PFSK-1 (cell line): ENCODE results near the gene CCDC110.

ENCODE experiments used
- POLR2AphosphoS5 ChIP-seq: IDR thresholded peaks from 2 replicates; pipeline ENCODE4 v1.6.1; 2012; ENCODE audit warnings: low read depth, mild to moderate bottlenecking, control low read depth, low read length, moderate library complexity
- SIN3A ChIP-seq: IDR thresholded peaks from 2 replicates; pipeline ENCODE4 v1.6.1; 2012; ENCODE audit warnings: mild to moderate bottlenecking, low read length, moderate library complexity, borderline replicate concordance; ENCODE audit not compliant: insufficient read depth
- TAF1 ChIP-seq: IDR thresholded peaks from 2 replicates; pipeline ENCODE4 v1.6.1; 2012; ENCODE audit warnings: low read length, control low read depth, borderline replicate concordance; ENCODE audit not compliant: insufficient read depth
- TF ChIP-seq, protein P1 (sequence below), 2 experiments: IDR thresholded peaks; 2 replicates each; pipeline versions ENCODE4 v1.6.1 to v1.8.0; 2011 to 2012; ENCODE audit warnings: low read depth in 2 of 2, low read length in 2 of 2, control low read depth in 1 of 2, inconsistent platforms in 1 of 2, mild to moderate bottlenecking in 1 of 2, moderate library complexity in 1 of 2; ENCODE audit not compliant: insufficient read depth in 1 of 2

DNA sequence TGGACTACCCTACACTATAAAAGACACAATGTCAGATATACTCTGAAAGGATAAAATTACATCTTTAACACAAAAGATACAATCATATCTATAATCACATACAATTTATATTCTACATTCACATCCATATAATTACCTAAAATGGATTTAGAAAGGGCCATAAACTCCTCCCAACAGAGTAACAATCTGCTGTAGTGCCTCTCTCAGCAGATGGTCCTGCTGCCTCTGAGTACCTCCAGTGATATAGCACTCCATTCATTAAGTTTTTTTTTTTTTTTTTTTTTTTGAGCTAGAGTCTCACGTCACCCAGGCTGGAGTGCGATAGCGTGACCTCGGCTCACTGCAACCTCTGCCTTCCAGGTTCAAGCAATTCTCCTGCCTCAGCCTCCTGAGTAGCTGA lies 67.5 kb downstream of the CCDC110 start:
- TF ChIP-seq, protein P1, sequence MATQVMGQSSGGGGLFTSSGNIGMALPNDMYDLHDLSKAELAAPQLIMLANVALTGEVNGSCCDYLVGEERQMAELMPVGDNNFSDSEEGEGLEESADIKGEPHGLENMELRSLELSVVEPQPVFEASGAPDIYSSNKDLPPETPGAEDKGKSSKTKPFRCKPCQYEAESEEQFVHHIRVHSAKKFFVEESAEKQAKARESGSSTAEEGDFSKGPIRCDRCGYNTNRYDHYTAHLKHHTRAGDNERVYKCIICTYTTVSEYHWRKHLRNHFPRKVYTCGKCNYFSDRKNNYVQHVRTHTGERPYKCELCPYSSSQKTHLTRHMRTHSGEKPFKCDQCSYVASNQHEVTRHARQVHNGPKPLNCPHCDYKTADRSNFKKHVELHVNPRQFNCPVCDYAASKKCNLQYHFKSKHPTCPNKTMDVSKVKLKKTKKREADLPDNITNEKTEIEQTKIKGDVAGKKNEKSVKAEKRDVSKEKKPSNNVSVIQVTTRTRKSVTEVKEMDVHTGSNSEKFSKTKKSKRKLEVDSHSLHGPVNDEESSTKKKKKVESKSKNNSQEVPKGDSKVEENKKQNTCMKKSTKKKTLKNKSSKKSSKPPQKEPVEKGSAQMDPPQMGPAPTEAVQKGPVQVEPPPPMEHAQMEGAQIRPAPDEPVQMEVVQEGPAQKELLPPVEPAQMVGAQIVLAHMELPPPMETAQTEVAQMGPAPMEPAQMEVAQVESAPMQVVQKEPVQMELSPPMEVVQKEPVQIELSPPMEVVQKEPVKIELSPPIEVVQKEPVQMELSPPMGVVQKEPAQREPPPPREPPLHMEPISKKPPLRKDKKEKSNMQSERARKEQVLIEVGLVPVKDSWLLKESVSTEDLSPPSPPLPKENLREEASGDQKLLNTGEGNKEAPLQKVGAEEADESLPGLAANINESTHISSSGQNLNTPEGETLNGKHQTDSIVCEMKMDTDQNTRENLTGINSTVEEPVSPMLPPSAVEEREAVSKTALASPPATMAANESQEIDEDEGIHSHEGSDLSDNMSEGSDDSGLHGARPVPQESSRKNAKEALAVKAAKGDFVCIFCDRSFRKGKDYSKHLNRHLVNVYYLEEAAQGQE (IDR thresholded peaks at IDR 0.05; ENCODE audit: insufficient read depth in 1 of 2, low read depth in 2 of 2, low read length in 2 of 2), result no peak
- TF ChIP-seq TAF1 (no peak), SIN3A (no peak), POLR2AphosphoS5 (no peak)
